Measurements from ENCODE around the gene IRF4.
"Not testable (repeated sequence)": the region's sequence is repeated elsewhere in the genome, so short reads cannot be mapped to it uniquely, and the experiment has no call there.

IRF4 gene

GRCh38 chr6:421211-421610 lies 29.7 kb downstream of the IRF4 start:
- no peak for DNase-seq (ENCODE audit: low read depth in 1 of 2, low spot score in 1 of 2)

GRCh38 chr6:422433-423054 lies 31.0 kb downstream of the IRF4 start:
- DNase-seq (ENCODE audit: low read depth in 1 of 2, low spot score in 1 of 2), result no peak

GRCh38 chr6:423055-423798 lies 31.7 kb downstream of the IRF4 start:
- DNase-seq (ENCODE audit: low read depth in 1 of 2, low spot score in 1 of 2), result no peak

- DNase-seq (ENCODE audit: low read depth in 1 of 2, low spot score in 1 of 2), result no peak
These were observed 32.3 kb downstream of the IRF4 start for GRCh38 chr6:423799-424345.

GRCh38 chr6:424741-425417 lies 33.3 kb downstream of the IRF4 start:
- no peak for DNase-seq (ENCODE audit: low read depth in 1 of 2, low spot score in 1 of 2)

- not testable (repeated sequence) for DNase-seq (ENCODE audit: low read depth in 1 of 2, low spot score in 1 of 2)
These were observed 33.9 kb downstream of the IRF4 start for GRCh38 chr6:425418-425788.

- not testable (repeated sequence) for DNase-seq (ENCODE audit: low read depth in 1 of 2, low spot score in 1 of 2)
These were observed 34.7 kb downstream of the IRF4 start for GRCh38 chr6:426198-426738.

- DNase-seq (ENCODE audit: low read depth in 1 of 2, low spot score in 1 of 2), result no peak
These were observed 36.6 kb downstream of the IRF4 start for GRCh38 chr6:428047-428603.

GRCh38 chr6:429515-430121 lies 38.1 kb downstream of the IRF4 start:
- no peak for DNase-seq (ENCODE audit: low read depth in 1 of 2, low spot score in 1 of 2)

- DNase-seq (ENCODE audit: low read depth in 1 of 2, low spot score in 1 of 2), result no peak
These were observed 40.0 kb downstream of the IRF4 start for GRCh38 chr6:431504-431903.

- no peak for DNase-seq (ENCODE audit: low read depth in 1 of 2, low spot score in 1 of 2)
These were observed 40.4 kb downstream of the IRF4 start for GRCh38 chr6:431986-432385.

GRCh38 chr6:434051-434705 lies 42.6 kb downstream of the IRF4 start:
- no peak for DNase-seq (ENCODE audit: low read depth in 1 of 2, low spot score in 1 of 2)

GRCh38 chr6:435441-436307 lies 44.1 kb downstream of the IRF4 start:
- DNase-seq (ENCODE audit: low read depth in 1 of 2, low spot score in 1 of 2), result no peak

- no peak for DNase-seq (ENCODE audit: low read depth in 1 of 2, low spot score in 1 of 2)
These were observed 44.9 kb downstream of the IRF4 start for GRCh38 chr6:436308-437036.

- DNase-seq (ENCODE audit: low read depth in 1 of 2, low spot score in 1 of 2), result no peak
These were observed 45.5 kb downstream of the IRF4 start for GRCh38 chr6:437037-437392.

GRCh38 chr6:438634-439170 lies 47.1 kb downstream of the IRF4 start:
- no peak for DNase-seq (ENCODE audit: low read depth in 1 of 2, low spot score in 1 of 2)

GRCh38 chr6:439641-440167 lies 48.2 kb downstream of the IRF4 start:
- no peak for DNase-seq (ENCODE audit: low read depth in 1 of 2, low spot score in 1 of 2)

GRCh38 chr6:441126-441920 lies 49.8 kb downstream of the IRF4 start:
- DNase-seq (ENCODE audit: low read depth in 1 of 2, low spot score in 1 of 2), result no peak
